Fibroblast of villous mesenchyme (primary cell): ENCODE data around the gene NKIRAS2. TPM values are rescaled to one million over a fixed set of nuclear protein-coding genes. Genes with fewer than 3 reads are reported as not detected.
A peak's percentile ranks its signal among the peaks of the same experiment; 100 is the strongest.

Experiments
- DNase-seq: peaks from one replicate; pipeline ENCODE4 v3.0.0-alpha.2; 2010; ENCODE audit warnings: low read depth
- H3K4me3 ChIP-seq: 2 replicates; pipeline ENCODE4 v1.5.1; 2011; ENCODE audit warnings: low read depth, mild to moderate bottlenecking, low read length
- CTCF ChIP-seq: IDR thresholded peaks from 2 replicates; pipeline ENCODE4 v1.5.1; 2012; ENCODE audit warnings: low read depth, mild to moderate bottlenecking, low read length; ENCODE audit not compliant: insufficient read depth
- total RNA-seq: library from RNA; depleted of rRNA; stranded (reverse); fragments of >200 nt; gene quantifications from 2 replicates; pipeline ENCODE4 v1.2.3, GENCODE V29; 2012

Gene NKIRAS2
- total RNA-seq, 1 donor, result 35.8 TPM

- H3K4me3 ChIP-seq, result no peak overlapping the region
- no peak for DNase-seq
- TF ChIP-seq CTCF, result no peak
Observed at GRCh38 chr17:42061646-42062487, 42.0 kb downstream of the NKIRAS2 start.

GRCh38 chr17:42062681-42063080, 42.8 kb downstream of the NKIRAS2 start:
- DNase-seq, result no peak
- TF ChIP-seq CTCF, result no peak
- H3K4me3 ChIP-seq, result no peak overlapping the region

GRCh38 chr17:42065201-42065600, 45.3 kb downstream of the NKIRAS2 start:
- no peak for TF ChIP-seq CTCF
- DNase-seq, result no peak
- H3K4me3 ChIP-seq, result no peak overlapping the region

- peak; percentile 89 for TF ChIP-seq CTCF
- DNase-seq, result peak; percentile 49
- H3K4me3 ChIP-seq, result no peak overlapping the region
Observed at GRCh38 chr17:42067371-42068091, 47.6 kb downstream of the NKIRAS2 start.

GRCh38 chr17:42068979-42069378, 49.1 kb downstream of the NKIRAS2 start:
- H3K4me3 ChIP-seq, result no peak overlapping the region
- DNase-seq, result no peak
- no peak for TF ChIP-seq CTCF

- no peak for DNase-seq
- H3K4me3 ChIP-seq, result no peak overlapping the region
- no peak for TF ChIP-seq CTCF
Observed at GRCh38 chr17:42071810-42072209, 51.9 kb downstream of the NKIRAS2 start.
